Measurements from ENCODE around the gene SPIRE1.

The SPIRE1 gene

DNA sequence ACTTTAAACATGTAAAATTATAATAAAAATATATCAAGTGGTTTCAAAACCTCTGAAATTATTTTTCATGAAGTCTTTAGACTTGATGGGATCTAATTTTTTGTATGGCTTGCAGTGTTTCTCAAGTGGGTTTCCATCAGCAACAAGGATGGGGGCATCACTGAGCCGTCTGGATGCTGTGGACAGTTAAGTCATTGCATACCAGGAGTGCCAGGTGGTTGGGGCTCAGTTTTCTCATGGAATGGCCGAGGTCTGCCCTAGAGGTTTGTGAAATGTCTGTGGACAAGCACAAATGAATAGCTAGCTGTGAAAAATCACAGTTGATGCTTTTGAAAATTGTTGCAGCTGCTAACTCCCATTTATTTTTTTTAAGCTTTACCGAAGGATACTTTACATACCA is 248.4 kb downstream of the SPIRE1 start:
- DNase-seq = no peak

DNA sequence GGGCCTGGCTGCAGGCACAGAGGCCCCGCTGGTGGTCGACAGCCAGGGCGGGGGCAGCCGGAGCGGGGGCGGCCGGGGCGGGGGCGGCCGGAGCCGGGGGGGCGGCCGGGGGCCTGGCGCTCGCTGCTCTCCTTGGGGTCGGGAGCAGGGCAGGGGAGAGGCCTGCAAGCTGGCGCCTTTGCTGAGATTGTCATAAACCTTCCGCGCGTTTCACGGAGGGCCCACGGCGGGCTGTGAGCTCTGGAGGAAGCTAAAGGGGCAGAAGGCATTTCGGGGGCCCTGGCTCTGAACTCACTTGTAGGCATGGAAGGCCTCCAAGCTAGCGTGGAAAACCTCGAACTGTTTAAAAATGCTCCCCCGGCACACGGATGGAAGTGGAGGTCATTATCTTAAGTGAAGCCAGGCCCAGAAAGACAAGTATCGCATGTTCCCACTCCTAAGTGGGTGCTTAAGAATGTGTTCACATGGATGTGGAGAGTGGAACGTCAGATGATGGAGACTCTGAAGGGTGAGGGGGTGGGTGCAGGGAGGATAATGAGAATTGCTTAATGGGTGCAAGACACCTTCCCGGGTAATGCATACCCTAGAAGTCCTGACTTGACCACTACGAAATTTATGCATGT is 249.5 kb downstream of the SPIRE1 start:
- DNase-seq = no peak

DNA sequence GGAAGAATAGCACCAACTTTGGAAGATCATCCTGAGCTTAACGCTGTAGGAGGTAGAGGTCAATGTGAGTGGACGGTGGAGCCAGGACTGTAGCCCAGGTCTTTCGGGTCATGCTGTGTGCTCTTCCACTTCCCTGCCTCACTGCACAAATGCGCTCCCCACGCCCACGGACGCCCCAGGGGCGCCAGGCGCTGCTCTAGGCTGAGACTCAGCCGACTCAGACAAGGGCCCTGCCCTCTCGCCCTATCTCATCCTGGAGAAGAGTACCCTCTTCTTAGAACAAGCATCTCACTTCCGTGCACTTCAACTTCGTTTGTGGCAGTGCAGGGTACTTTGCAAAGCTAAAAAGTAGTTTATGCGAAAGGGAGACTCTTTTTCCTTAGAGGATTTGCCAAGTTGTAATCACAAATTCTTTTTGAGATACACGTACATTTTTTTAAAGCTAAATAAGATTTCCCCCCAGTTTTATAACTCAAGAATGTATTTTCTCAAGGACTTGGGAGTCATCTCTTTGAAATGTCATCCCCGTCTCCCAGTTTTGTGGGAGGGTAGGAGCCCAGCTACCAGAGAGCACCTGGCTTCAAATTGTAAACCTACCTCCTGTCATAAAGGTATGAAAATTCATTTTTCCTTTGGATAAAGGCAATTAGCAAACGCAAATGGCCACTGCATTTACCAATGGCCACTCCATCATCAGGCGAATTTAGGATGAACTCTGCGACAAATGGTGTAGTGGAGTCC is 251.4 kb downstream of the SPIRE1 start:
- DNase-seq = no peak

DNA sequence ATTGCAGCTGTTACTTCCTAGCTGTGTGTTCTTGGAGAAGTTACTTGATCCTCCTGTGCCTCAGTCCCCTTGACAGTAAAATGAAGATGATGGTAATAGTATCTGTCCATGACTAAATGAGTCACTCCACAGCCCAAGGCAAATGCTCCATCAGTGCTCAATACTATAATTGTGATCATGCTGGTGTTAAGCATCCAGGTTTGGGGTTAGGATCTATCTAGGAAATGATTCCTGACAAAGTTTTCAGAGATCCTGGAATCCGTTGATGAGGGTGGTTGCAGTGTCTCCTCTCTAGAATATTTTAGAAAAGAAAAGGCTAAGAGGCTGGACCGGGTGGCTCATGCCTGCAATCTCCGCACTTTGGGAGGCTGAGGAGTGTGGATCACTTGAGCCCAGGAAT is 252.8 kb downstream of the SPIRE1 start:
- DNase-seq = no peak

DNA sequence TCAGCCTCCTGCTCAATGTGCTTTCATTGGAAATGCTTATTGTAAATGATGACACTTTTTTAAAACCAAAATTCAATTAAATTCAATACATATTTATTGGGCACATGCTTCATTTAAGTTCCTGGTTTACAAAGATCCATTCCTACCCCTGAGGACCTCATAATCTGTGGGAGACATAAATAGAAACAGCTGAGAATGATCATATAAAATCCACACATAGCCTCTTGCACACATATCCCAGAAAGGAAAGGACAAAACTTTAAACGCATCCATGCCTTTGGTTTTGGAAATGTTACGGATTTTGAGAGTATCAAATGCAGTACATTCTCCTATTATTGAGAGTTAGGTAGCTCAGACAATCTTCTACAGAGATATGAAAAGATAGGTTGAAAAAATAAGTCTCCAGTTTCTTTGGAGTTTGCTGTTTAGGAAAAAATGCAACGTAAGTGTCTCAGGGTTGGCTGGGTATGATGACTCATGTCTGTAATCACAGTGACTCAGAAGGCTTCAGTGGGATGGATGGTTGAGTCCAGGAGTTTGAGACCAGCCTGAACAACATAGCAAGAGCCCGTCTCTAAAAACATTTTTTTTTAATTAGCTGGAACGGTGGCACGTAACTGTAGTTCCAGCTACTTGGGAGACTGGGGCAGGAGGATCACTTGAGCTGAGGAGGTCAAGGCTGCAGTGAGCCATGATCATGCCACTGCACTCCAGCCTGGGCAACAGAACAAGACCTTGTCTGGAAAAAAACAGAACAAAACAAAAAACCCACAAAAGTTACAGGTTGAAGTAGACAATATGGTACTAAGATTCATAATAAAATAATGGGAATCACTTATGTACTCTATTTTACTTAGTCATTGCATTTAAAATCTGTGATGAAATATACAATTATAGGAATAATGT is 254.1 kb downstream of the SPIRE1 start:
- DNase-seq = no peak

DNA sequence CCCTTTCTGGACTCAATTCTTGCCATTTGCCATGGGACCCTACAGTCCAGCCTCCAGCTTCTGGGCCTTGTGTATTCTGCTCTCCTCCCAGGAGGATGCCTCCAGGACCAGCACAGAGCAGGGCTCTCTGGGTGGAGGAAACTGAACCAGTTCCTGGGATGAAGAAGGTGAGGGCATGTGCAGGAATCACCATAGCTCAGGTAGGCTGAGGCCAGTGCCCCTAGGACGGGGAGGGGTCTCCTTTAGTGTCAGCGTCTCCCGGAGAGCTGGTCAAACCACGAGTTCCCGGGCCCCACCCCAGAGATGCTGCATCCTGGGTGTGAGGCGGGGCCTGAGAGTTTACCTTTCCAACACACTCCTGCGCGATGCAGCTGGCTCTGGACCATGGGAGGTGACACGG is 256.0 kb downstream of the SPIRE1 start:
- no peak for DNase-seq

DNA sequence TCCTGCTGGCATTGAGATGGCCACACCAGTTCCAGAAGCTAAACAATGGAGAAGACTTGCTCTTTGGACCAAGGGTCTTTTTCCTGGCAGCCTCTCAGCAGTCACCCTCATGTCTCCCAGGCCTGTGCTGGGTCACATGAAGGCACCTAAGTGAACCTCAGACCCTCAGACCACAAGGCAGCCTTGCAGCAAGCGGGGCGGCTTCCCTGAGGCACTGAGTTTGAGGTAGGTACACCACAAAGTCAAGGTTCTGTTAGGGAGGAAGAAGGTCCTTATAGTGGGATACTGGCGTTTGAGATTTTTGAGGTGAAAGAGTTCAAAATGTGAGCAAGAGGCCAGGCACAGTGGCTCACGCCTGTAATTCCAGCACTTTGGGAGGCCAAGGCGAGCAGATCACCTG is 258.7 kb downstream of the SPIRE1 start:
- no peak for DNase-seq

DNA sequence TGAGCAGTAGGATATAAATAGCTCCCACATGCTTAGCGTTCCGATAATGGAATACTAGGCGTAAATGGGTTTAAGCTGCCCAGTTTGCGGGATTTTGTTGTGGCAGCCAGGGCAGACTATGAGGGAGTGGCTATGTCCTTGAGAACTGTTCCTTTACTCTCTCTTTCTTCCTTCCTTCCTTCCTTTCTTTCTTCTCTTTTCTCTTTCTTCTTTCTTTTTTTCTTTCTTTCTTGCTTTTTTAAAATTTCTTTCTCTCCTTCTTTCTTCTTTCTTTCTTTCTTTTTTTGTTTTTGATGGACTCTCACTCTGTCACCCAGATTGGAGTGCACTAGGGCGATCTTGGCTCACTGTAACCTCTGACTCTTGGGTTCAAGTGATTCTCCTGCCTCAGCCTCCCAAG is 259.3 kb downstream of the SPIRE1 start:
- DNase-seq = no peak

DNA sequence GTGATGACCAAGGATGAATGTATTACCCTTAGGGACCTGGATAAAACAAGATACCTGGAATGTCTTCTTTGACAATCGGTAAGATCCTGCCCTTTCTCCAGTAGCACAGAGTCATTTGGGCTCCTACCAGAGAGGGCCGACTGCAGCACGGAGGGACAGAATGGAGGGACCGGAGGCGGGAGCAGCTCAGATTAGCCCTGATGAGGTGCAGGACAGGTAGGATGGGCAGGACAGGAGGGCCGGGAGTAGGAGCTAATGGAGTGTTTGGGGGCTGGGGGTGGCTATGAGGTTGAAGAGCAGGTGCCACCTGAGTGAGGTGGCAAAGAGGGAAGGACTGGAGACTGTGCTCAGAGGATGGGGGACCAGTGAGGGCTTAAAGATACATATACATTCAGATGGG is 260.1 kb downstream of the SPIRE1 start:
- no peak for DNase-seq

DNA sequence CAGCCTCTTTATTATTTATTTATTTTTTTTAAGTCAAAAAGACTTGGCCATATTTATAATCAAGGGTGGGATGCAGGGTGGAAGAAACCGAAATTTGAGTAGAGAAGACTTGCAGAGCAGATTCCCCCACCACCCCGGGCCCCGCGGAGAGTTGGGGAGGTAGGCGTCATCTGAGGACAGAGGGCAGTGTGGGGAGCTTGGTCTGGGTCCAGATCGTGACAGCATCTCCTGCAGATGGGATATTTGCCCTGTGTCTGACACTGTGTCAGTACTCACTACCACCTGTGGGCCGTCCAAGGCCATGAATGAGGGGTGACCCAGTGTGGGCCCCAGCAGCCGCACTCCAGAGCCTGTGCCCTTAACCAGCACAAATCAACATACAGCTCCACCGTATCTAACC is 260.7 kb downstream of the SPIRE1 start:
- no peak for DNase-seq
